Fibroblast of pulmonary artery (primary cell): ENCODE results near the gene SUGT1.
A peak's percentile ranks its signal among the peaks of the same experiment; 100 is the strongest.
"Not testable (repeated sequence)": the region's sequence is repeated elsewhere in the genome, so short reads cannot be mapped to it uniquely, and the experiment has no call there.

Experiments
- DNase-seq: peaks from one replicate; pipeline ENCODE4 v3.0.0-alpha.2; 2010; ENCODE audit warnings: low read depth
- H3K4me3 ChIP-seq: replicated peaks from 2 replicates; pipeline ENCODE4 v1.5.1; 2011; ENCODE audit warnings: low read depth, mild to moderate bottlenecking, control low read depth, low read length, moderate library complexity
- CTCF ChIP-seq: IDR thresholded peaks from 2 replicates; pipeline ENCODE4 v1.5.1; 2011; ENCODE audit warnings: mild to moderate bottlenecking, control low read depth, low read length, inconsistent platforms; ENCODE audit errors: missing control alignments

The SUGT1 gene

GRCh38 chr13:52617070-52618060, 35.3 kb upstream of the SUGT1 start:
- TF ChIP-seq CTCF: no peak
- peak overlapping the region; percentile 94 for H3K4me3 ChIP-seq
- peak; percentile 89 for DNase-seq

- not testable (repeated sequence) for DNase-seq, H3K4me3 ChIP-seq
These were observed 21.4 kb upstream of the SUGT1 start for GRCh38 chr13:52631083-52631690.

- no peak overlapping the region for H3K4me3 ChIP-seq
- DNase-seq: no peak
- no peak for TF ChIP-seq CTCF
These were observed 13.8 kb upstream of the SUGT1 start for GRCh38 chr13:52638666-52639328.

- DNase-seq: no peak
- TF ChIP-seq CTCF: no peak
- H3K4me3 ChIP-seq: no peak within 1 kb of the TSS
These were observed 10.5 kb upstream of the SUGT1 start, which contains the start of gene HNRNPA1L2 for GRCh38 chr13:52642131-52642530. Gene HNRNPA1L2, plus strand, starts transcription at chr13:52642431. Its CDS starts 62 bp downstream, at chr13:52642493.

- H3K4me3 ChIP-seq: no peak overlapping the region
- no peak for DNase-seq
- TF ChIP-seq CTCF: no peak
These were observed 8.5 kb upstream of the SUGT1 start for GRCh38 chr13:52644108-52644507.

- TF ChIP-seq CTCF: no peak
These were observed 5.7 kb upstream of the SUGT1 start for GRCh38 chr13:52646967-52647366.

GRCh38 chr13:52650731-52651130, 1.9 kb upstream of the SUGT1 start:
- no peak for TF ChIP-seq CTCF
- DNase-seq: no peak
- H3K4me3 ChIP-seq: peak overlapping the region; percentile 72

More at GRCh38 chr13:52646967-52647366, 5.7 kb upstream of the SUGT1 start:
- DNase-seq: no peak
- H3K4me3 ChIP-seq: no peak overlapping the region
